Measurements from ENCODE around the gene DMRT1.
"Not testable (repeated sequence)": the region's sequence is repeated elsewhere in the genome, so short reads cannot be mapped to it uniquely, and the experiment has no call there.

DMRT1 gene

DNA sequence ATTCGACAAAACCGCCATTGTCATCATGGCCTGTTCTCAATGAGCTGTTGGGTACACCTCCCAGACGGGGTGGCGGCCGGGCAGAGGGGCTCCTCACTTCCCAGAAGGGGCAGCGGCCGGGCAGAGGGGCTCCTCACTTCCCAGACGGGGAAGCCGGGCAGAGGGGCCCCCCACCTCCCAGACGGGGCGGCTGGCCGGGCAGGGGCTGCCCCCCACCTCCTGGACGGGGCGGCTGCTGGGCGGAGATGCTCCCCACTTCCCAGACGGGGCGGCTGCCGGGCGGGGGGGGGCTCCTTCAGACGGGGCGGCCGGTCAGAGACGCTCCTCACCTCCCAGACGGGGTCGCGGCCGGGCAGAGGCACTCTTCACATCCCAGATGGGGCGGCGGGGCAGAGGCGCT lies 20.0 kb downstream of the DMRT1 start:
- DNase-seq: not testable (repeated sequence)

DNA sequence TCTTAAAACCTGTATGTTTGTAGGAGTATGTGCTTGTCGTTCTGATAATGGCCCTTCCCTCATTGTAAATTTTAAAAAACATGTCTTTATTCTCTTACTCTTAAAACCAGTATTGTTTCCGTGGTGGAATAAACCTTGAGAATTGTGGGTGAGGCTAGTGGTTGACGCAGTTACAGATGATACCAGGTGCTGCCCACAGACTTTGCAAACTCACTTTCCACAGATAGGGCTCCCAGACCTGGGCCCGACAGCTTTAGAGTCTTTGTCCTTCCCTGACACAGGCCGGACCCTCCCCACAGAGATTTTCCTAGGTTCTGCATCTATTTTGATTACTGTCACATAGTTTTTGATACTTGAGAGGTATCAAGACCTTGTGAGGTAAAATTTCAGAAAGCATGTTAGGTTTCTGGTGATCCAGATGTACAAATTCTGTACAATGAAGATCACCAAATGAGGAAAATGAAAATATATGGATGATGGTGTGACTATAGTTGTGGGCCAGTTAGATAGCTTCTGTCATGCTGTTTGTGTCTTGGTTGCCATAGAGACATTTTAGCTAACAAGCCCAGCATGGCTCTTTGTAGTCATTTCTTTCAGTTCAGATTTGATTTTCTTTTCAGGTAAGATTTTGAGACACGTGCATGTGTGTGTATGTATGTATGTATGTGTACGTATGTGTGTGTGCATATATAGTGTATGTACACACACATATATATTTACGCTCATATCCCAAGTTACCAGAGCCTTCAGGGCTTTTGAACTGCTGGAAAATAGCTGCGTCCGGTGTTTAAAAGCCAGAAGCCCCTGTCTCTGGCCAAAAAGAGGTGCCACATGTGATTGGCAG lies 33.8 kb downstream of the DMRT1 start:
- DNase-seq: no peak

DNA sequence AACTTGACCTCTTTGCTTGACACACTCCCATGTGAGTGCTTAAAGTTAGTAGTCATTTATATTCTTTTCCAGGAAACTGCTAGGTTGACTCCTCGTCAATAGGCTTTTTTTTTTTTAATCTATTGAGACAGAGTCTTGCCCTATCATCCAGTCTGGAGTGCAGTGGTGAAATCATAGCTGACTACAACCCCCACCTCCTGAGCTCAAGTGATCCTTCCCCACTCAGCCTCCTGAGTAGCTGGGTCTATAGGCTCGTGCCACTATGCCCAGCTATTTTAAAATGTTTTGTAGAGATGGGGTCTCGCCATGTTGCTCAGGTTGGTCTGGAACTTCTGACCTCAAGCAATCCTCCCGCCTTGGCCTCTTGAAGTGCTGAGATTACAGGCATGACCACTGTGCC lies 34.9 kb downstream of the DMRT1 start:
- no peak for DNase-seq

DNA sequence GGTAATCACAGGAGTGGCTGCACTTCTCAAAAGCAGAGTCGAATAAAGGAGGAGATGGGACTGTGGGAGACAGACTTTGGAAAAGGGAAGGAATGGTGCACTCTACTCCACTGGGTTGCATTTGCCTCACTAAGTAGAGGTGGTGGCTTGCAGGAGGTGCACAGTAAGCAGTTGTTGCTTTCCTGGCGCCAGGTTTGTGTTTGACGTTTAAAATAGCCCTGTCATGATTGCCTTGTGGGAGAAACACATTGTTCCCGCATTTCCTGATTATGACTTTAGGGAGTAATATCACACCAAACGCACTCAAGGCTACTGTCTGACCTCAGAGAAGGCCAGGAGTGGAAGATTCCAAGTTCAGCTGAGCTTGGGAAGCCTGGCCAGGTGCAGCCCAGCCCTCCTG lies 36.7 kb downstream of the DMRT1 start:
- DNase-seq: no peak

DNA sequence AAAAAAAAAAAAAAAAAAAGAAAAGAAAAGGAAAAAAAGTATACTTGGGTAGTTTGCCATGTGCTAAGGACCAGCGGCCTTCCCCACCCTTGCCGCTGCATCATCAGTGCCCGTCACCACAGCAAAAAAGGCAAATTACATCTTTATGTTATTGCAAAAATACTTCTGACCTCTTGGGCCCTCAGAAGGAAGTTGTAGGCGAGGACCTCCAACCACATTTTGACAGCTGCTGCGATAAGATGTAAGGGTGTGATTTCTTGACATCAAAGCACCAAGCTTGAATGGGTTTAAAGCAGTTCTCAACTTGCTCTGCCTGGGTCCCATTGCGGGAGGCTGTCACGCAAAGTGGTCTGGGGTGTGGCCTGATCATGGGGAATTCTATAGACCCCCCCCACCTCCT lies 39.2 kb downstream of the DMRT1 start:
- no peak for DNase-seq

DNA sequence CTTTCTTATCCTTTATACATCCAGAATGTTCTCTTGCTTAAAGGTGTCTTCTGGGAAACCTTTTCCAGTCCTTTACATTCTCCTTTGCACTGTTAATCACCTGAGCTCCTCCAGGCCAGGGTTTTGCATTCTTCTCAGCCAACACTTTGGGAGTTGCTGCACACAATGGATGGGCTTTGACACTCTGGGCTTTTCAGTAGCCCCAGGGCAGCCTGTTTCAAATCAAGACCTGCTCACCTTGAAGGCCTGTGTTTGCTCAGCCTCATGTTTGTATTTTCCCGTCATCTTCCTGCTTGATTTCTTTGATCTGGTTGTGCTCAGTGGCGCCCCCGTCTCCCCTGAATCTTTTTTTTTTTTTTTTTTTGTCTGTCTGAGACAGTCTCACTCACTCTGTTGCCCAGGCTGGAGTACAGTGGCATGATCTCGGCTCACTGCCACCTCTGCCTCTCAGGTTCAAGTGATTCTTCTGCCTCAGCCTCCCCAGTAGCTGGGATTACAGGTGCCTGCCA lies 41.0 kb downstream of the DMRT1 start:
- DNase-seq: no peak

DNA sequence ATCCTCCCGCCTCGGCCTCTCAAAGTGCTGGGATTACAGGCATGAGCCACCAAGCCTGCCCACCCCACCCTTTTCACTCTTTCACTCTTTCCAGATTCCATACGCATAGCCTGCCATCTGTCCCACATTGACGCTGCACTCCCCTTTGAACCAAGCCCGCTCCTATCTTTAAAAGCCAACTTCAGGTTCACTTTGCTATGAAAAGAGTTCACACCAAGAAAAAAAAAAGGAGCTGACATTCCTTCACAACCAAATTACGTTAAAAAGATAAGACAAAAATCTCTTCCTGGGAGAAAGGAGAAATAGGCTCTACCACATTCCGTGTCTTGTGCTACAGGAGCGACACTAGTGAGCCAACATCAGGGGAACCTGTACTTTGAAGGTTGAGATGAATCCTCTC lies 41.5 kb downstream of the DMRT1 start:
- DNase-seq: no peak

DNA sequence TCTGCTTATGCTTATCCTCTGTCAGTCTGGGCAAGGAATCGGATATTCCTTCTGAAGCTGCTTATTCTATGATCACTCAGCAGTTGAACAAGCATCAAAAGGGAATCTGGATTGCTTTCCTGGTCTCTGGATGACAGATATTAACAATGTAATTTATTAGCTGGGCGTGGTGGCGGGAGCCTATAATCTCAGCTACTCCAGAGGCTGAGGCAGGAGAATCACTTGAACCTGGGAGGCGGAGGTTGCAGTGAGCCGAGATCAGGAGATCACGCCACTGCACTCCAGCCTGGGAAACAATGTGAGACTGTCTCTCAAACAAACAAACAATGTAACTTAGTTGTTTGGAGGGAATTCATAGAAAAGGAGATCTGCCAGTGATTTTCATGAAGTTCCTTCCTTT lies 45.4 kb downstream of the DMRT1 start:
- DNase-seq: no peak

DNA sequence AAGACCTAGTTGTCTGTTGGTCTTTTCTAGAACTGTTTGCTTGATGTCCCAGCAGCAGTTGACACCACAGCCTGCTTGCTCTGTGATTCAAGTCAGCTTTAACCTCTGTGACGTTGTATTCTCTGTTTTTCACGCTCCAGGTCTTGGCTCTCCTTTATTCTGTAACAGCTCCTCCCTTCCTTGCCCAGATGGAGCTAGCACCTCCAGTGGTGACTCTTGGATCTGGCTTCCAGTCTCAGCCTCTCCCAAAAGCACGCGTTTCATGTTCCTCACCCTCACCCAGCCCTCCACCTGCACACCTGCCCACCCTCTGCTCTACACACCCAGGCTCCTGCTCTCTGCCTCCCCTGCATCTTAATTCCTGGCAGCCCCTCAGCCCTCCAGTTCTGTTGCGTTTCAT lies 50.6 kb downstream of the DMRT1 start:
- no peak for DNase-seq

DNA sequence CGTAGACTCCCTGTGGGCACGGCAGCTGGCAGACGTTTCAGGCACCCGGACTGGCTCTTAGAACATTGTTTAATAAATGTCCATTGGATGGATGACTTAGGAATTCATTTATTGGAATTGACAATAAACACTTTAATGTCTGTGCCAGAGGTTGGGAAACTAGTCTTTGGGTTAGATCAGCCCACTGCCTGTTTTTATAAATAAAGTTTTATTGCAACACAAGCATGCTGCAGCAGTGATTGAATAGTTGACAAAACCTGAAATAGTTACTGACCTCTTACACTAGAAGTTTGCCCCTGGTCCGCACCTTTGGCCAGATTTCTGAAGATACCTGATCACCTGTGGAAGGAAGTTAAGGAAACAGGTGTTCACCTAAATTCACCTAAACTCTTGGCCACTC lies 51.6 kb downstream of the DMRT1 start:
- DNase-seq: no peak

DNA sequence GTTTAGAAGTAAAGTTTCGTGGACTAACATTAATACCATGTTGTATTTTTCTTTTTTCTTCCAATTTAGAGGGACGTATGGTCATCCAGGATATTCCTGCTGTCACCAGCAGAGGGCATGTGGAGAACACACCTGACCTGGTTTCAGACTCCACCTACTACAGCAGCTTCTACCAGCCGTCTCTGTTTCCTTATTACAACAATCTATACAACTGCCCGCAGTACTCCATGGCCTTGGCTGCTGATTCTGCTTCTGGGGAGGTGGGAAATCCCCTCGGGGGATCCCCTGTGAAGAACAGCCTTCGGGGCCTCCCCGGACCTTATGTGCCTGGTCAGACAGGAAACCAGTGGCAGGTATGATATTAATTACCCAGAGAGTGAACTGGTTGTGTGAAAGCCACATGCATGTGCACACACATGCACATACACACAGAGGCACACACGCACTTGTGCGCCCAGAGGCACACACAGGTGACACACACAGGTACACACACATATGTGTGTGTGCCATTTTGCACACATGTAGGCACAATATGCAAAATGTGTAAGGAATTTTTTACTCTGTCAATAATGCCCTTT lies 52.4 kb downstream of the DMRT1 start:
- DNase-seq: peak; percentile 22

DNA sequence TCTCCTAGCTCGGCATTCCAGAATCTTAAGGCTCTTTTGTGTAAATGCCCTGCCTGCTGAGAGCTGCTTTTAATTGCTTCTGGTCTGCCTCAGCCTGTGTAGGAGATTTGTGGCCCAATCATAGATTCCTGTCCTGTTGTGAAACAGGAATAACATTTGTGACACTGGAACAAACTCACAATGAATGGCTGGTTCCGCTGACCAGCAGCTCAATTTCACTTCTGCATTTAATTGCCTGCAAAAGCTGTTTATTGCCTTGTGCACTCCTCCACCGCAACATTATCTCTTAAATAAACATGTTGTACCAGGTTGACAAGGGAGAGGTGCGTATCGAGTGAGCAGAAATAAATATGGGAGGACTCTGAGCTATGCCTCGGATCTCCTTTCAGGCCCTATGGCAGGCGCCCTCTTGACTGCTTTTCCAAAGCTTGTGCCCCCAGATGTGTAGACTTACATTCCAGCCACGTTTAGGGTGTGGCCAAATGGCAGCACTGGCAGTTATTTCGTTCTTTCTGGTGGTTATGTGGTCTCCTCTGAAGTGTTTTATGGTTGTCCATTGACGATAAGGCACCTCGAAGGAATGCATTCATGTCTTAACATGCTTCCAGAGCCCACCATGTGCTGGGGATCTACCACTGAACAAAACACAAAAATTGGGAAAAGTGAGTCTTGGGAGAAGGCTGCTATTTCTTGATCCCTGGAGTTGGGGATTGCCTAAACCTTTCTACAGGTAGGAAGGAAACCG lies 58.1 kb downstream of the DMRT1 start:
- no peak for DNase-seq

DNA sequence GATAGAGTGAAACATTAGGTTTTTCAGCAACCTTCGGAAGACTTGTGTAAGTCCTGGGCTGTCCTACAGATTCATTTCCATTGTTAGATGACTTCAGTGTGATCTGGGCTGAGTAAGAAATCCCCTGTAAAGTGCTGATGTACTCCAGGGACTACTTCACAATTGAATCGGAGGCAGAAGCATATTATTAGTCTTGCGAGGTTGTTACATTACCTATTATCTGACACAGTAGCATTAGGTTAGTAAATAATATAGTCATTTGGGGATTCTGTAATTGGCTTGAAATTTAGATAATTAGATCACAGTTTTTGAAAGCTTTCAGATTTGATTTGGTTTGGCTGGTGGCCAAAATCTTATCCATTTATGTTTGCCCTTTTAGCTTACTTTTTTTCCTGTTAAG lies 62.4 kb downstream of the DMRT1 start:
- no peak for DNase-seq

DNA sequence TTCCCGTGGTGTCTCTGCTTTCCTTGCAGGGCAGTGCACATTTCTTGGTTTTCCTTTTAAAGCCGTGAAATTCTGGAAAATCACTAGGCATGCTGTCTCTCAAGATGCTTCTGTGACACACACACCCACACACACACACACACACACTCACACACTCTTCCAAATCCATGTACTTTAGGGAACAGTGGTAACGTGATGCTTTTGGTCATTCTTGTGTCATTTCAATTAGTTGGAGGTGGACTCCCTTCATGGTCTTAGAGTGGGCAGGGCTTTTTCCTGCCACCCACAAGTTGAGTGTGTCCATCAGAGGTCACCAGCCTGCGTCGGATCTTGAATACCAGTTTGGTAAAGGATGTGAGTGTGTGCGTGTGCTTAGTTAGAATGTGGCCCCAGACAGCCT lies 64.4 kb downstream of the DMRT1 start:
- DNase-seq: no peak

DNA sequence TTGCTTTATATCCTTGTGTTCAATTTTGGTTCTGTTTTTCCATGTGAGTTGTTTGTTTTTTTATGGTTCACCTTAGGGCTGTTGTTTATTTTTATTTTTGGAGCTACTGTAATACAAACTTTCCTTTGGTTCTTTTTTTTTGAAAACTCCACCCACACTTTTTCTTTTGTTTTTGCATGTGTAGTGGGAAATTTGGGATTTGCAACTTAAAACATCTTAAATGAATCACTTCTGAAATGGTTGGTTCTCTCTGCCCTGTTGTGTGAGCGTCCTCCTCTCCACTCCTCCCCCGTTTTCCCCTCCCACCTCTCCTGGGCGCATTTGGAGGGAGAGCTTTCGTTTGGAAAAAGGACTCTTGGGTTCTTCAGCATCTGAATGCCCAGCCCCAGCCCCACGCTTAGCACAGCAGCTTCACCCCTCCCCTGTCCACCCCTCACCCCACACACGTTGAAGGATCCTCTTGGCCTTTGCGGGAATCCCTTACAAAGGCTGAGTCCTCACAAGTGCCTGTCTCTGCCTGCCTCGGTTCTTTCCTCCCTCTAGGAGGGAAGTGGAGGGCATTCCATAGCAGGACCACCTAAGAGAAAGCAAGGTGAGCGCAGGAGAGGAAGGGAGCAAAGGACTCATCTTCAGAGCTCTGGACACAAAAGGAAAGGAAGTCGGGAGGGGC lies 67.2 kb downstream of the DMRT1 start:
- DNase-seq: no peak

DNA sequence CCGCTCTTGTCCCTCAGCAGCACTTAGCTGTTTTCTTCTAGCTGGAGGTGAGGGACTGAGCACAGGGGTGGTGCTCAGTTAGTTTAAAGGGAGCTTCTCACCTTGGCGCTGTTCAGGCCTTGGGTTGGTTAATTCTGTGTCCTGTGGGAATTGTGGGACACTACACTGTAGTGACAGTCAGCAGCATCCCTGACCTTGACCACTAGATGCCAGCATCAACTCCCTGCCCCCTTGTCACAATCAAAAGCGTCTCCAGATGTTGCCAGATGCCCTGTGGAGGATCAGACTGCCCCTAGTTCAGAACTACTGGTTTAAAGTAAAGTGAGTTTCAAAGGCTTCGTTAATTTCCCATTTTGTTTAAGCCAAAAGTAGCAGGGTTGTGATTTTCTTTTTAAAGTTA lies 69.5 kb downstream of the DMRT1 start:
- no peak for DNase-seq

DNA sequence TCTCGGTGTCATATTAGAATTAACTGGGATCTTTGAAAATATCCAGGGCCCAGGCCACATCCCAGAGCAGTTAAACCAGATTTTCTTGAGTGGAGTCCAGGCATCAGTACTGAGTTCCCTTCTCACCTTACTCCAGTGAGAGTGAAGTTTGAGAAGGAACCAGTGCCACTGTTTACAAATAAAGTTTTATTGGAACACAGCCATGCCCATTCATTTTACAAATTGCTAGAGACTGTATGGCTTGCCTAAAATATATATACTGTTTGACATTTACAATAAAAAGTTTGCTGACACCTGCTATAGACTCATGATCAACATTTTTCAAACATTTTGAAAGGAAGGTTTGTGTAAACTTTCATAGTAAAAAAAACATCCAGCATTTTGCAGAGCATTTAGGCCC lies 71.3 kb downstream of the DMRT1 start:
- DNase-seq: no peak

DNA sequence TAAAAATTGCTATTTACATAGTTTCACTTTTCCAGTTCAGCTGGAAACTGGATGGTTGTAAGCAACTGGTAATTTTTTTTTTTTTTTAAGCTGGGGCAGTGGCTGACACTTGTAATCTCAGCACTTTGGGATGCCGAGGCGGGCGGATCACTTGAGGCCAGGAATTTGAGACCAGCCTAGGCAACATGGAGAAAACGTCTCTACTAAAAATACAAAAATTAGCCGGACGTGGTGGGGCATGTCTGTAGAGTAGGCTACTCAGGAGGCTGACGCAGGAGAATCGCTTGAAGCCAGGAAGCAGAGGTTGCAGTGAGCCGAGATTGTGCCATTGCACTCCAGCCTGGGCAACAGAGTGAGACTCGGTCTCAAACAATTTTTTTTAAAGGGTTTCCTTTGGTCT lies 72.0 kb downstream of the DMRT1 start:
- not testable (repeated sequence) for DNase-seq

DNA sequence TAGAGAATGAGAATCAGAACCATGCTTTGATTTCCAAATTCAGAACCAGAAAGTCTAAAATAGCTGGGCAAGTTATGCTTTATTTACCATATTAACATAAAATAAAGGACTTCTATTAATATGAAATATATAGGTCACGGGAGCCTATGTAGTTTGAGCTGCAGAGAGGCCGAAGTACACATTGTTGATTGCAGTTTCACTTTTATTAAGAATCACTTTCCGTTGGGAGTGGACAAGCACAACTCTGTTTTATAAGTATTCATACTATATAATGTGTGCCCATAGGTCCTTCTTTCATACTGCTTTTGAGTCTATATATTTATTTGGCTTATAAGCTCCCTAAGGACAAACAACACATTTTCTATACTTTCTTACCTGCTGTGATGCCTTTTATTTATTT lies 76.2 kb downstream of the DMRT1 start:
- no peak for DNase-seq

DNA sequence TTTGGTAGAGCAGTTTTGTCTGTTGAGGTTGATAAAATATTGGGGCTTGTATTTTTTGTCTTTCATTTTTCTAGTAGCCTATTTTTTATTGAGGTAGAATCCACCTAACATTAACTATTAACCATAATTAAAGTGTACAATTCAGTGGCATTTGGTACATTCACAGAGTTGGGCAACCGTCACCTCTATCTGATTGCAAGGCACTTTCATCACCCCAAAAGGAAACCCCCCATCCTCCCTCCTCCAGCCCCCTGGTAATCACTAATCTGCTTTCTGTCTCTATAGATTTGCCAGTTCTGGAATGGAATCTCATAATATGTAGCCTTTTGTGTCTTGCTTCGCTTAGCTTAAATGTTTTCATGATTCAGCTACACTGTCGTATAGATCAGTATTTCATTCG lies 79.4 kb downstream of the DMRT1 start:
- DNase-seq: no peak

DNA sequence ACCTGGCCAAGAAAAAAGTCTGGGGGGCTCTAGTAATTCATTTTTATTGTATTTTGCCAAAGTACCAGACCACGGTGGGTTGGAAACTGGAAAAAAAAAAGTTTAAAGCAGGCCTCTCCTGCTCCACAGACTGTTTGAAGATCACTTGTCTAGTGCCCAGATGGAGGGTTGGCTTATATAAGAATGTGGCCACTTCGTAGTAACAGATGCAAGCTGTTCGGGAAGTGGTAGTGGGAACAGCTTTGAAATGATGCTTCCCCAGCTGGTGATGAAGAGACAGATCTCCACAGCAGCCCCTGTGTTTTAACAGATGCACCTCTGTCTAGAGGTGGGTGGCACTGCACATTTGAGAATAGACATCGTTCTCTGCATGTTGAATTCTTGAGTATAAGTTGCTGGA lies 80.7 kb downstream of the DMRT1 start:
- DNase-seq: no peak

DNA sequence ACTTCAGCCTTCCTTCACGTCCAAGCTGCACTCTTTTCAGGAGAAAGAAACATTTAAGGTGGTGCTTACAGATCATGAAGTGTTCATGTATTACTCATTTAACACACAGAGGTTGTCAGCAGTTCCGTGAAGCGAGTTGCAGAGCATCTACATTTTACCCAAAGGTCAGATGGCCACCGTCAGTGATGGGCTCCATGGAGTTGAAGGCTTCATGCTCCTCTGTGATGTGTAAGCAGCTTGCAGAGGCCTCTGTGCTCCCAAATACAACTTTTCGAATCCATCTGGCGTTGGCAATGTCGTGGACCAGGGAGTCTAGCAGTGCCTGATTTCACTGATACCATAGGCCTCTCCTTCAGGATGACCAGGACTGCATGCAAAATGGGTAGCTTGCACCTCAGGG lies 81.2 kb downstream of the DMRT1 start:
- DNase-seq: no peak

DNA sequence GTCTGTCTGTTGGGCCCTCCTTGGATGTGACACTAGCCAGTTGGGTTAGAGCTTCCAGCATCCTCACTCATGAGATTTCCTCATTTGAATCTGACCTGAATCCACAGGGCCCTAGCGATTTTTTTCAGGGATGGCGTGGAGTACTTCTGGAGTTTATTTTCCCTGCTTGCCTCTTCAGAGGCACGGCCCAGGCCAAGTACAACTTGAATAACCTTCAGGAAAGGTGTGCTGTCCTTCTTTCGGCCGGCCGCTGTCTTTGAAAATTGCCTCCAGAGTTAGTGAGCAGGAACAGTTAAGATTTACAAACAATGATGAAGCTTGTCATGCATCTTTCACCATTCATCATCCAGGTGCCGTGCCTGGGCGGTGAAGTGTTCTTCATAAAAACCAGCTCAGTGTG lies 85.5 kb downstream of the DMRT1 start:
- no peak for DNase-seq

All from NCI-H146 (cell line).